GM12891 (cell line): Measurements from ENCODE around the gene NDUFB10.

ENCODE experiments used
- POLR2A ChIP-seq: IDR thresholded peaks from 2 replicates; pipeline ENCODE4 v1.6.1; 2011; ENCODE audit warnings: low read depth, low read length, control low read depth
- POLR2AphosphoS5 ChIP-seq: IDR thresholded peaks from 2 replicates; pipeline ENCODE4 v1.6.1; 2011; ENCODE audit warnings: low read depth, low read length, control low read depth
- SPI1 ChIP-seq: IDR thresholded peaks from 2 replicates; pipeline ENCODE4 v1.6.1; 2011; ENCODE audit warnings: low read depth, low read length, control low read depth
- TAF1 ChIP-seq: IDR thresholded peaks from 2 replicates; pipeline ENCODE4 v1.6.1; 2011; ENCODE audit warnings: low read depth, low read length, control low read depth

DNA sequence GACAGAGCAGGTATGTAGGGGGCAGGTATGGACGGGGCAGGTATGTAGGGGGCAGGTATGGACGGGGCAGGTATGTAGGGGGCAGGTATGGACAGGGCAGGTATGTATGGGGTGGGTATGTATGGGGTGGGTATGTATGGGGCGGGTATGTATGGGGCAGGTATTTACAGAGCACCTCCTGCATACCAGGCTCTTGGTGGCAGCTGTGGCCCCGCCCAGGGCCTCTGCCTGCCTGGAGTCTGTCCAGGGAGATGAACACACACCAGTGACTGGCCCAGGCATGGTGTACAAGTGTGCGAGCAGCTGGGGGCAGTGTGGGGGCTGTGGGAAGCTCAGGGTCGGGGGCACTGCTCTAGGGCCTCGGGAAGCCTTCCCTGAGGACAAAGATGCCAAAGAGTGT lies 9.3 kb upstream of the NDUFB10 start:
- TF ChIP-seq POLR2A (no peak), SPI1 (no peak), POLR2AphosphoS5 (no peak), TAF1 (no peak)
